Measurements from ENCODE around the gene SLC26A6. TPM values are rescaled to one million over a fixed set of nuclear protein-coding genes. Genes with fewer than 3 reads are reported as not detected.
A peak's percentile ranks its signal among the peaks of the same experiment; 100 is the strongest.

SLC26A6 gene
- total RNA-seq, 4 donors from 2014 or later, result 13.8 to 26.4 (median 15.9) TPM

DNA sequence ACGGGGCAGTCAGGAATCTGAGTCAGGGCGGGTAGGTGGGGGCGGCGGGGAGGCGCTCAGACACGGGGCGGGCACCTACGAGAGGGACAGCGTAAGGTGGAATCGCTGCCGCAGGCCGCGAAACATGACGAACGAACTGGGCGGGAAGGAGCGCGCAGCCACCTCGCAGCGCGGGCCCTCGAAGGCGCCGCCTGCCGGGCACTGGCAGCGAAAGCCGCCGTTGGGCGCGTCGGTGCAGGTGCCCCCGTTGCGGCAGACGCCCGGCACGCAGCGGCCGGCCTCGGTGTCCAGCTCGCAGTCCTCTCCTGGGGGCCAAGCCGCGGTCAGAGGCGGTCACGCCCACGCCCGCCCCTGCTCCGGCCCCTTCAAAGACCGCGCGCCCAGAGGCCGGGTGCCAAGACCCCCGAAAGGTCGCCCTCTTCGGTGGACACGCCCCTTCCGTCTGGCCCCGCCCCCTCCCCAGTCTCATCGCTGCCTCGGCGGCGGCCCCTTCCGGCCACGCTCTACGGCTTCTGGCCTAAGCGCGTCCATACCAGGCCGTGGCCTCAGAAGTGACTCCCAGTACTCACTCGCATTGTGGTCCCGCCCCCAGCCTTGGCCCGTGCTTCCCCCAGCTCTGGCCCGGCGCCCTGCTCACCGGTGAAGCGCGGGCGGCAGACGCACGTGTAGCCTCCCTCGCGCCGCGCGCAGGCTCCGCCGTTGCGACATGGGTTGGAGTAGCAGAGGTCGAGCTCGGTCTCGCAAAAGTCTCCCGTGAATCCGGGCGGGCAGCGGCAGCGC is 21.0 kb upstream of the SLC26A6 start:
- Histone ChIP-seq H3K27ac (peak overlapping the region; percentile 2 to 82 (median 72)), H3K4me3 (peak overlapping the region; percentile 39 to 69 (median 64)), H3K9me3 (no peaks in the 10 kb centered on the region), H3K4me1 (peaks cover 0 to 19% (median 5%) of the 10 kb centered on the region in 4 donors), H3K27me3 (peaks cover 0 to 5% of the 10 kb centered on the region in 2 donors), H3K36me3 (peaks cover 0 to 2% (median 0%) of the 10 kb centered on the region in 3 donors)
- WGBS, 2 donors, result 9% methylated on average over 72 to 74 of the region's 94 CpGs
- peak in 1 of 2 donors; percentile 69 for TF ChIP-seq EP300 (IDR thresholded peaks at IDR 0.05)
- TF ChIP-seq POLR2A (IDR thresholded peaks at IDR 0.05), result no peak
- TF ChIP-seq, protein P1, sequence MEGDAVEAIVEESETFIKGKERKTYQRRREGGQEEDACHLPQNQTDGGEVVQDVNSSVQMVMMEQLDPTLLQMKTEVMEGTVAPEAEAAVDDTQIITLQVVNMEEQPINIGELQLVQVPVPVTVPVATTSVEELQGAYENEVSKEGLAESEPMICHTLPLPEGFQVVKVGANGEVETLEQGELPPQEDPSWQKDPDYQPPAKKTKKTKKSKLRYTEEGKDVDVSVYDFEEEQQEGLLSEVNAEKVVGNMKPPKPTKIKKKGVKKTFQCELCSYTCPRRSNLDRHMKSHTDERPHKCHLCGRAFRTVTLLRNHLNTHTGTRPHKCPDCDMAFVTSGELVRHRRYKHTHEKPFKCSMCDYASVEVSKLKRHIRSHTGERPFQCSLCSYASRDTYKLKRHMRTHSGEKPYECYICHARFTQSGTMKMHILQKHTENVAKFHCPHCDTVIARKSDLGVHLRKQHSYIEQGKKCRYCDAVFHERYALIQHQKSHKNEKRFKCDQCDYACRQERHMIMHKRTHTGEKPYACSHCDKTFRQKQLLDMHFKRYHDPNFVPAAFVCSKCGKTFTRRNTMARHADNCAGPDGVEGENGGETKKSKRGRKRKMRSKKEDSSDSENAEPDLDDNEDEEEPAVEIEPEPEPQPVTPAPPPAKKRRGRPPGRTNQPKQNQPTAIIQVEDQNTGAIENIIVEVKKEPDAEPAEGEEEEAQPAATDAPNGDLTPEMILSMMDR (IDR thresholded peaks at IDR 0.05), result peak; percentile 60 to 89 (median 71)
- DNase-seq (ENCODE audit: low spot score in 2 of 2), result peak; percentile 52 to 66

DNA sequence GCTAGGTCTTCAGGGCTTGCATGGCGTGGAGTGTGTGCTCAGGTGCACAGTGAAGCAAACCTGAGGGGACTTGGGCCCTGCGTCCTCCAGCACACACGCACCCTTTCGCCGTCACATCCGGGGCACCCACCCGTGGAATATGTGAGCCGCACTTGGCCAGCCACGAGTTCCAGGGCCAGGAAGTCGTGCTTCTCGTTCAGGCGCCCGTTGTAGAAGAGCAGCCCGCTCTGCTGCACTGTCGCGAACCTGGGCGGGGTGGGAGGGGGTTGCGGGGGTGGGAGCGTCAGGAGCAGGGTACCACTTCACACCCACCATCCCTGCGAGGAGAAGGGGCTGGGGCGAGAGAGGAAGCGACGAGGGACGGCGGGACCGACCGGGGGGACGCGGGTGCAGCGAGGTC is 20.3 kb upstream of the SLC26A6 start:
- H3K4me3 ChIP-seq, result peak overlapping the region; percentile 39 to 69 (median 64)
- peaks cover 0 to 4% (median 0%) of the 10 kb centered on the region in 3 donors for H3K36me3 ChIP-seq
- peaks cover 0 to 16% (median 5%) of the 10 kb centered on the region in 4 donors for H3K4me1 ChIP-seq
- no peaks in the 10 kb centered on the region for H3K27me3 ChIP-seq
- H3K9me3 ChIP-seq, result no peaks in the 10 kb centered on the region
- peak overlapping the region; percentile 2 to 82 (median 72) for H3K27ac ChIP-seq
- DNase-seq (ENCODE audit: low spot score in 2 of 2), result no peak
- TF ChIP-seq POLR2A (IDR thresholded peaks at IDR 0.05), result no peak
- TF ChIP-seq EP300 (IDR thresholded peaks at IDR 0.05), result no peak
- TF ChIP-seq, protein P1 (IDR thresholded peaks at IDR 0.05), result no peak
- 8 to 15% methylated on average over 21 to 28 of the region's 30 CpGs for WGBS, 2 donors

DNA sequence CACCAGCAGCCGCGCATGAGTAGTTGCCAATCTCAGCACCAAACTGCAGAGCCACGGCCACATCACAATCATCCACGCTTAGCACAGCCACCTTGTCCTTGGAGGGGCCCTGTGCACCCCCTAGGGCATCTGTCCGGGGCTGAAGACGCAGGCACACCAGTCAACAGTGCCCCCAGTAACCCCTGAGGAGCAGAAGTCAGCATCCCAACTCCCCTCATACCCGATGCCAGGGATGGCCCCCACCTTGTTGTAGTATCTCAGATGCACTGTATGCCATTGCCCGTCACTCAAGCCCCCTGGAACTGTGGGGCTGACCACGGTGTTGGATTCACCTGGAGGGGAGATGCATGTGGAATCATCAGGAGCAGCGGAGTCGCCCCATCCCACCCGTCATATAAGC is 19.8 kb upstream of the SLC26A6 start:
- H3K36me3 ChIP-seq, result peaks cover 0 to 4% (median 0%) of the 10 kb centered on the region in 3 donors
- no peak for DNase-seq (ENCODE audit: low spot score in 2 of 2)
- H3K4me1 ChIP-seq, result peaks cover 0 to 16% (median 5%) of the 10 kb centered on the region in 4 donors
- WGBS, 2 donors, result 89 to 92% methylated on average over 10 to 12 of the region's 12 CpGs
- TF ChIP-seq POLR2A (IDR thresholded peaks at IDR 0.05) (no peak), EP300 (IDR thresholded peaks at IDR 0.05) (no peak)
- TF ChIP-seq, protein P1 (IDR thresholded peaks at IDR 0.05), result no peak
- H3K27me3 ChIP-seq, result no peaks in the 10 kb centered on the region
- H3K9me3 ChIP-seq, result no peaks in the 10 kb centered on the region
- no peak overlapping the region for H3K4me3 ChIP-seq
- H3K27ac ChIP-seq, result no peak overlapping the region

DNA sequence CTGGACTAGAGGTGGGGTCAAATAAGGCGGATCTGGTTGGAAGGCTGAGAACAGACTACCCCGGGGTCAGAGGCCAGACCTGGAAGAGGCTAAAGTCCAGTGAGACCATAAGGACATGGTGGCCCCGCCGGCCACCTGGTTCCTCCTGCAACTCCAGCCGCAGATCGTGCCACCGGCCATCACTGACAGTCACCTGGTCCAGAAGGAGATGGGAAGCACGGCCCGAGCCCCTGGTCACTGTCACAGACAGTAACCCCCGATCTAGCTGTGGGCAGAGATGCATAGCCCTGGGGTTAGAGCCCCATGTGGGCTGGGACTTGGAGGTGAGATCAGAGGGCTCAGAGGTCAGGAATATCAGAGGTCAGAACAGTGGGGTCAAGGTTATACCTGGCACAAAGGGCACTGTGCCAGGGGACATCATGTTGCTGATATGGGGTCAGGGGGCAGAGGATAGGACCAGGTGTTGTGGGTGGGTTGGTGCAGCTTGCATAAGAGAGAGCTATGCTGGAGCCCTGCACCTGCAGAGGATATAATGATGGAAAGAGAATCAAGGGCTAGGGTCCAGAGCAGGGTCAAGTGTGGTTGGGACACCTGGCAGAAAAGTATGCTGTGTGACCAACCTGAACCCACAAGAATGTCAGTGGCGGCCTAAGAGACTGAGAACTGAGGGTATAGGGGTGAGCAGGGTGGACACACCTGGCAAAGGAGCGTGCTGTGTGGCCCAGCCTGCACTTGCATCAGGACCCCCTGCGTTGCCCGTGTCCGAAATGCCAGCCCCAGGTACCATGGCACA is 17.9 kb upstream of the SLC26A6 start:
- no peak for TF ChIP-seq POLR2A (IDR thresholded peaks at IDR 0.05)
- WGBS, 2 donors, result 94 to 96% methylated on average over 15 of the region's 15 CpGs
- no peaks in the 10 kb centered on the region for H3K27me3 ChIP-seq
- no peak for DNase-seq (ENCODE audit: low spot score in 2 of 2)
- no peak overlapping the region for H3K27ac ChIP-seq
- peaks cover 0 to 16% (median 5%) of the 10 kb centered on the region in 4 donors for H3K4me1 ChIP-seq
- peaks cover 0 to 4% (median 0%) of the 10 kb centered on the region in 3 donors for H3K36me3 ChIP-seq
- H3K9me3 ChIP-seq, result no peaks in the 10 kb centered on the region
- H3K4me3 ChIP-seq, result no peak overlapping the region

DNA sequence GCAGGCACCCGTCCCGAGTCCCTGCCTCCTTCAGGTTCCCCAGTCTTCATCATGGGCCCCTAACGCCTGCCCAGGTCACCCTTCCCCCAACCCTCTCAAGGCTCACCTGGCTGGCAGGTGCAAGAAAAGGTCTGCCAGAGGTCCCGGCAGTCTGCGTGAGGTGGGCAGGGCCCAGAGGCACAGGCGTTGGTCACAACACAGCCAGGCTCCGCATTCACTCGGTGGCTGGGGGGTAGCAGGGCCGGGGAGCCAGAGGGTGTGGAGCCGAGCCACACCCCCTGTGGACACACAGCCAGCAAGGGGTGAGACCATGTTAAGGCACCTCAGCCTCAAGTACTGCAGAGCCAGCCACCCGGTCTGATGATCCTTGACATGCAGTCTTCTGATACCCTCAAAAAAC is 16.5 kb upstream of the SLC26A6 start:
- H3K27me3 ChIP-seq, result no peaks in the 10 kb centered on the region
- 65 to 93% methylated on average over 6 to 8 of the region's 11 CpGs for WGBS, 2 donors
- no peak for DNase-seq (ENCODE audit: low spot score in 2 of 2)
- H3K4me3 ChIP-seq, result no peak overlapping the region
- no peak overlapping the region for H3K27ac ChIP-seq
- TF ChIP-seq POLR2A (IDR thresholded peaks at IDR 0.05), result no peak
- no peak for TF ChIP-seq EP300 (IDR thresholded peaks at IDR 0.05)
- TF ChIP-seq, protein P1 (IDR thresholded peaks at IDR 0.05), result no peak
- H3K36me3 ChIP-seq, result peaks cover 0 to 4% (median 0%) of the 10 kb centered on the region in 3 donors
- H3K9me3 ChIP-seq, result no peaks in the 10 kb centered on the region
- peaks cover 0 to 14% (median 5%) of the 10 kb centered on the region in 4 donors for H3K4me1 ChIP-seq

Data from tibial nerve (tissue), 4 donors.